ENCODE measurements around the gene NCBP3.

DNA sequence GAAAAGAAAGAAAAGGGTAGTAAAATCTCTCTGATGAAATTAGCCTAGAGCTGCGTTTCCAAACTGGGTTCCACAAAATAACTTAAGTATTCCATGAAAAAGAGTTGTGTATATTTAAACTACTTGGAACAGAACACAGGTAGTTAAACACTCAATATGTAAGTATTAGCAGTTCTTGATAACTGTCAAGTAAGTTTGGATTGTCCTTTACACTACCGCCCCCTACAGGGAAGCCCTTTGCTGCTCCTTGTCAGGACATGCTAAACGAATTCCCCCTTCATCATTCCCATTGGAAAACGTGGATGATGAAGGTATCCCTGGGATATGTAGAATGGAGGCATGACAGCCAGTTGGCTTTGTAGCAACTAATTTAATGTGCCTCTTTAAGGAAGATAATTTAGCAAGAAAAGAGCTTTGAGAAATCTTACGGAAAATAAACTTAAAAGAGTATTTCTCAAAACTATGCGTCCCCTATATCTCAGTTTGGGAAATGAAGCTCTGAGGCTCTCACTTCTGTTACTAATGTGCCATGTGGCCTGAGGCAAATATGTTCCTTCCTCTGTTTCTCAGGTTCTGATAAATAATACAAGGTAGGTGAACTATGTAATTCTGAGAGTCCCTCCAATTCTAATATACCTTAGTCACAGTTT lies 18.8 kb downstream of the NCBP3 start:
- TF ChIP-seq, protein P1, sequence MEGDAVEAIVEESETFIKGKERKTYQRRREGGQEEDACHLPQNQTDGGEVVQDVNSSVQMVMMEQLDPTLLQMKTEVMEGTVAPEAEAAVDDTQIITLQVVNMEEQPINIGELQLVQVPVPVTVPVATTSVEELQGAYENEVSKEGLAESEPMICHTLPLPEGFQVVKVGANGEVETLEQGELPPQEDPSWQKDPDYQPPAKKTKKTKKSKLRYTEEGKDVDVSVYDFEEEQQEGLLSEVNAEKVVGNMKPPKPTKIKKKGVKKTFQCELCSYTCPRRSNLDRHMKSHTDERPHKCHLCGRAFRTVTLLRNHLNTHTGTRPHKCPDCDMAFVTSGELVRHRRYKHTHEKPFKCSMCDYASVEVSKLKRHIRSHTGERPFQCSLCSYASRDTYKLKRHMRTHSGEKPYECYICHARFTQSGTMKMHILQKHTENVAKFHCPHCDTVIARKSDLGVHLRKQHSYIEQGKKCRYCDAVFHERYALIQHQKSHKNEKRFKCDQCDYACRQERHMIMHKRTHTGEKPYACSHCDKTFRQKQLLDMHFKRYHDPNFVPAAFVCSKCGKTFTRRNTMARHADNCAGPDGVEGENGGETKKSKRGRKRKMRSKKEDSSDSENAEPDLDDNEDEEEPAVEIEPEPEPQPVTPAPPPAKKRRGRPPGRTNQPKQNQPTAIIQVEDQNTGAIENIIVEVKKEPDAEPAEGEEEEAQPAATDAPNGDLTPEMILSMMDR (IDR thresholded peaks at IDR 0.05) = peak; percentile 76
- TF ChIP-seq REST (IDR thresholded peaks at IDR 0.05; ENCODE audit: insufficient read depth in 1 of 2, low read depth in 2 of 2, low read length in 1 of 2) (no peak), POLR2AphosphoS5 (IDR thresholded peaks at IDR 0.05; ENCODE audit: low read depth, low read length) (no peak), SIN3A (IDR thresholded peaks at IDR 0.05; ENCODE audit: borderline replicate concordance, insufficient read depth, low read depth, low read length) (no peak)

Measured in Panc1 (cell line).